DMS53 (cell line): ENCODE measurements around the gene IRF2.

Experiments
- DNase-seq: peaks from one replicate; lab custom pipeline; 2025; lab: John Stamatoyannopoulos, UW

Gene IRF2

DNA sequence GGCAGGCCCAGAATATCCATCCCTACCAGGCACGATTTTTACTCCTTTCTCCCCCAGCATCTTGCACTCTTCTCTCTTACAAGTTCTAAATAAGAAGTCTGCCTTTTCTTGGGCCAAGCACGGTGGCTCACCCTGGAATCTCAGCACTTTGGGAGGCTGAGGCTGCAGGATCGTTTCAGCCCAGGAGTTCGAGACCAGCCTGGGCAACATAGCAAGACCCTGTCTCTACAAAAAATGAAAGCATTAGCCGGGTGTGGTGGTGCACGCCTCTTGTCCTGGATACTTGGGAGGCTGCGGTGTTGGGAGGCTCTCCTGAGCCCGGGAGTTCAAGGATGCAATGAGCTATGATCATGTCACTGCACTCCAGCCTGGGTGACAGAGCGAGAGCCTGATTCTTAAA is 64.8 kb downstream of the IRF2 start:
- no peak for DNase-seq

DNA sequence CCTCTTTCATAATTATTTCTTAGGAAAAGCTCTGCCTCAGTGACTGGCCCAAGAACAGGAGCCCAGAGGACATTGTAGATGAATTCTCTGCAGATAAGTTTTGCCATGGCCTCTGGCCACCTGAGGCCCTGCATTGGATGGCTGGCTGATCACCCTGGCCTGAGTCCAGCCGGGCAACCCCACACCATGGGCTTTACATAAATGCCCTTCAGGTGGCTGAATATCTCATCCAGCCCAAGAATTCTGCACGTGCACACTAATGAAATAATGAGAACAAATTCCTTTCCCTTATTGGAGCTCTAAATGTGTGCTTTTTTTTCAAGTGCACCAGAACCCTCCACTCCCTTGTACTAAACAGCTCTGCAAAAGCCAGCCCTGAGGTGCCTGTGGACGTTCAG is 65.7 kb downstream of the IRF2 start:
- DNase-seq = no peak

DNA sequence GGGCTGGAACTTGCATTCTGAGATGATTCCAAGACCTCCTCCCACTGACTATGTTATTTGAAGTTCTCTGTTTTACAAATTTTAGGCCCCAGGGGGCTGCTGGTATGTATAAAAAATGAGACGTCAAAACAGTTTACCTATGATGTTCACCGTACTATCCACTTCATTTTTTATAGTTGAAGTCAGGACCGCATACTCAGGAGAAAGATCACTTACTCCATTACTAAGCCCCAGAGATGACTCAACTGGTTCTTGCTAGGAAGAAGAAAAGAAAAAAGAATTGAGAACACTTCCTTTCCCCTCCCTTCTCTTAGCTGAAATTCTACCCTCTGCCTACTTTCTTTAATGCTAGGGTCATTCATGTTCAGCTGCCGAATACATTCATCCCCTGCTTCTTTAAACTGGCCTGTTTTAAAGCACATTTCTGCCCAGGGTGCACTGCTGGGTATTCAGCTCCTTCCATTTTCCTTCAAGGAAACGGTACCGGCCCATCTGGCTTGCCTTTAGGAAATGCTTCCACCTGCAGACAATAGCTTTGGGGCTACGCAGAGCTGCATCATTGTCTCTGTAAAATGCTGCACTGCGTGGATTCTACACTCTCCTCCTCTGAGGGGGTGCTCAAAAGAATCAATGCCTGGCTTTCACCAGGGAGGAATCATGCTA is 66.2 kb downstream of the IRF2 start:
- DNase-seq = no peak

DNA sequence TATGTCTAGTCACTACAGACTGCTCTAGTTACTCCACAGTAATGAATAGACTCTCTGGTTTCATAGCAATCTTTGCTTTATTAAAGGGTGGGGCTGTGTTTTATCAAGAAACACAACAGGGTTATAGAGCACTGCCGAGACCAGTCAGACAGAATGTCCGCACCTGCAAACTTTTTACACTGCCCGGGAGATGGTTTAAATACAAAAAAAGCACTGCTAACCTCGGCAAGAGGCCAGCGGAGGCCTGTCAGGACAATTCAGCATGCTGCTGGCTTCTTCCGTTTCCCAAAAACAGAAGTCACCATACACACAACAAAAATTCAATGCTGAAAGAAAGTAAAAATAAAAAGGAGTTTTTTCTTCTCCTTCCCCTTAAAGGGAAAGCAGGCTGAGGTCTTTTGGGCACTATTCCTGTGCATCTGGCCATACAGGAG is 67.4 kb downstream of the IRF2 start:
- DNase-seq = no peak

DNA sequence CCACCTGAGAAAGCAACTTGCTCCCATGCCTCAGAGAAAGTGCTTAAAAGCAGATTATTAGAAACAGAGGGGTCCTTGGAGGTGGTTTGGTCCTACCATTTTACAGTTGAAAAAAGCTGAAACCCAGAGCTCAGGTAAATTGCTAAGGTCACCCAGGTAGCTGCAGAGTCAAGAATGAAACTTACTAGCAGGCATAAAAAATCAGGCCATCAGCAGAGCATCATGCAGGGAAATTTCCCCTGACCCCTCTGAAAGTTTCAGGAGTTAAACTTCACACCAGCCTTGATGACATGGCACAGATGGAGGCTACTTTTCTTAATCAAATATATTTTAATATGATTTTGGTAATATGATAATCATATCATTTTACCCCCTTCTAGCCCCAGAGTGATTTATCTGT is 70.3 kb downstream of the IRF2 start:
- DNase-seq = no peak

DNA sequence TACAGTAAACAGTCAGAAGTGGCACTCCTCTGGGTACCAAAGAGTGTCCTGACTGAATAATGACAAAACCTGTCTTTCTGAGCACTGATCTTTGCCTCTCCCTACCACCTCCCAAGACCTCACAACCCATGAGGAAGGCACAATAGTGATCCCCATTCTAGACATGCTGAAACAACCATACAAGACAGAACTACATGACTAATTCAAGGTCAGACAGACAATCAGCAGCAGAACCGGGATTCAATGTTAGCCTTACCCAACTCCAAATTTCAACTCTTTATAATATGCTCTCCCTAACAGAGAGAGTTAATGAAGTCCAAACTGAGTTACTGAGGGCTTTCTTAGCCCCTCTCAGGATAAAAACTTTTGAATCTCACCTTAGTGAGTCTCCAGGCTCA is 71.0 kb downstream of the IRF2 start:
- DNase-seq = no peak

DNA sequence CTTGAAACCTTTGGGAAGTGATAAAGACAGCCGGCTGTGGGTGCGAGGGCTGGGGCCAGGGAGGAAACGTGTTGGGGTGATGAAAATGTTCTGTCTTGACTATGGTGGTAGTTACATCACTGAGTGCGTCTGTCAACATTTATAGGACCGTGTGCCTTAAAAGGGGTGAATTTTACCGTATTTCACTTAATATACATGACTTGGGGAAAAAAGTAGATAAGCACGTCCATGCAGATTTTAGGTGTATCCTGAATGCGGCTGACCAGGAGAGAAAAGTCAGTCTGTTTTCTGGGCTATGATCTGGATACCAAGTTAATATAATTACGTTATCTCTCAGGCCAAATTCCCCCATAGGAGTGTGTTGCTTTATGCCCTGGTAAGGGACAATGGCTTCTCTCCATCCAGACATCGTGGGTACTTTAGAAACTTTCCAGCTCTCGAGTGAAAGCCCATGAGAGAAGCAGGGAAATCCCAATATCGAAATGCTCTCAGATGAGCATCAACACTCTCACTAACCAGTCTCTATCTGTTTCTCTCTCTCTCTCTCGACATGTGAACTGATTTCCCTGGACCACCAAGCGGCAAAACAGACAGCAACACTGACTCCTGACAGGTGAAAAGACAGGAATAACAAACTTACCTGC is 71.5 kb downstream of the IRF2 start:
- DNase-seq = no peak

DNA sequence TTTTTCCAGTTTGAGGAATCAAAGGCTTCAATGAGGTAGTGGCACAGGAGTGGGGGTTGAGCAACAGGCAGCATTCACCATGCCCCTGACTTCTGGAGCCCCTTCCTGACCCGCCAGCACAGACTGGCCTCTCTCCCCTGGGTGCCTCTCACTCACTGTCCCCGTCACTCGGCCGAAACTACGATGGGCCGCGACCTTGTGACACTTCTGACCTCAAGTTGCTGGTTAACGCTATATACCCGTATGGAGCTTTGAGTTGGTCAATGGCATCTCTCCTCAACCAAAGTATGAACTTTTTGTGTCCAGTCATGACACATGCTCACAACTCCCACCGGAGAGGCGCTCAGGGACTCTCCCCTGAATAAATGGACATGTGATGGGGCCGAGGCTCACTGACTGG is 72.1 kb downstream of the IRF2 start:
- no peak for DNase-seq

DNA sequence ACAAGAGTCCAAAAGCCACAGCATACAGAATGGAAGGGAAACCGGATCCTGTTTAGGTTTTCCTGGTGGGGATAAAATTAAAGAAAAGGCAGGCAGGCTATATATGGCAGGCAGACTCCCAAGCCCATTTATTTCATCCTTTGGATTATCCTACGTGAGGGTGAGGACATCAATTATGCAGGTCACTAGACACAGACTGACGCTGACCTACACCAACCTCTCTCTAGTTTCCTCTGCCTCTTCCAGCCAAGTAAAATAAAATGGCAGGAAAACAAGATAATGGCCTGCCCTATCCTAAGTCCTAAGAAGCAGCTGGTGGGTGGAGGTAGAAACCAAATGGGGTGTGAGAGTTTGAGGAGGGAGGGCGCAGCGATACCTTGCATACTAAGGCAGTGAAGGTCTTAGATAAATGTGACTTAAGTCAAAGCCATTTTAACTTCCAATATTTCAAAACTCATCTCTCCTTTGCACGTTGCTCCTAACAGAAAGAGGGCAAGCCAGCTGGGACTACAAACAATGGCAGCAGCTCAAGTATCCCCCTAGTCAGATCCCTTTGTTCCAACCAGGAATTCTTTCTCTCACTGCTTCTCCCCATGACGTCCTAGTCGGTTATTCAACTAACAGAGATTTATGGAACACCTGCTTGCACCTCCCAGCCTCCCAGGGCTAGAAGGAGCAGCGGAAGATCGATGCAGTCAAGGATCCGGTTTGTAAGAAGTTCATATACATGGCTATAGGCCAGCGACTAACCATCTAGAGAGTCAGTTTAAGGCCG is 72.8 kb downstream of the IRF2 start:
- no peak for DNase-seq

DNA sequence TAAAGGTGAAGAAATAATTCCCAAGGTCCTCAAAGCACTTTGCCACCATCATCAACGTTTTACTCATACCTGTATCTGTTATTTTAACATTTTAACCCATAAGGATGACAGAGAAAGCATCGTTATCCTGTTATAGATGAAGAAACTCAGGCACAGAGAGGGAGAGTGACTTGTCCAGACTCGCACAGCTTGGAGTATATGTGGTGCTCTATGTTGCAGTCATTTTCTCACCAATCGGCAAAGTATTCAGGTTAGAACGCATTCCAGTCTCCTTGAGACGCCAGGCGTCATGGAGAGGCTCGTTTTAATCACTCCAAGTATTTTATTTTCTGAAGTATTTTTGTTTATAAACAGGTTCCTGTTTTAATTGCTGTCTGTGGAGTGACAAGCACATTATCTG is 73.5 kb downstream of the IRF2 start:
- DNase-seq = no peak

DNA sequence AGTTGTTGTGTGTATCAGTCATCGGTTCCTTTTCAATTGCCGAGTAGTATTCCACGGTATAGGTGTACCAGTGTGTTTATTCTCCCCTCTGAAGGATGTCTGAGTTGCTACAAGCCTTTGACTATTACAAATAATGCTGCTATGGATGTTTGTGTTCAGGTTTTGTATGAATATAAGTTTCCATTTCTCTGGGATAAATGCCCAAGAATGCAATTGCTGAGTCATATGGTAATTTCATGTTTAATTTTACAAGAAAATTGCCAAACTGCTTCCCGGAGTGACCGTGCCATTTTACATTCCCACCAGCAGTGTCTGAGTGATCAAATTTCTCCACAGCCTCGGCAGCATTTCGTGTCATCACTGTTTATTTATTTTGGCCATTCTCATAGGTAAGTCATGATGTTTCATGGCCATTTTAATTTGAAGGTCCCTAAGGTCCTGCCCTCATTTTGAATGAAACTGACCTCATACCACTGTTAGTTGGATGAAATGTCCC is 73.9 kb downstream of the IRF2 start:
- DNase-seq = no peak

DNA sequence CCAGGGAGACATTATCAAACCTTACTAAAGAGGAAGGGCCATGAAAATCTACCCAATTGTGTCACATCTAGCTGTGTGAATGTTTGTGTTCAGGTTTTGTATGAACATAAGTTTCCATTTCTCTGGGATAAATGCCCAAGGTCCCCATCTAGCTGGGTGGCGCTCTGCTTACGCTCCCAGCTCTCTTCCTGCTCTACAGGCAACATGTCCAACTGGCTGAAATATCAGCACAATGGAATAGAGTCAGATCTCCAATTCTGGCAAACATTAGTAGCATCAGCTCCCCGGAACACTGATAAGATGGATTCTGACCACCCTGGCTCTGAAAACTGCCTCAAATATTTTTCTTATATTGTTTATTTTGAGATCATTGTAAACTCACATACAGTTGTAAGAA is 74.8 kb downstream of the IRF2 start:
- DNase-seq = no peak

DNA sequence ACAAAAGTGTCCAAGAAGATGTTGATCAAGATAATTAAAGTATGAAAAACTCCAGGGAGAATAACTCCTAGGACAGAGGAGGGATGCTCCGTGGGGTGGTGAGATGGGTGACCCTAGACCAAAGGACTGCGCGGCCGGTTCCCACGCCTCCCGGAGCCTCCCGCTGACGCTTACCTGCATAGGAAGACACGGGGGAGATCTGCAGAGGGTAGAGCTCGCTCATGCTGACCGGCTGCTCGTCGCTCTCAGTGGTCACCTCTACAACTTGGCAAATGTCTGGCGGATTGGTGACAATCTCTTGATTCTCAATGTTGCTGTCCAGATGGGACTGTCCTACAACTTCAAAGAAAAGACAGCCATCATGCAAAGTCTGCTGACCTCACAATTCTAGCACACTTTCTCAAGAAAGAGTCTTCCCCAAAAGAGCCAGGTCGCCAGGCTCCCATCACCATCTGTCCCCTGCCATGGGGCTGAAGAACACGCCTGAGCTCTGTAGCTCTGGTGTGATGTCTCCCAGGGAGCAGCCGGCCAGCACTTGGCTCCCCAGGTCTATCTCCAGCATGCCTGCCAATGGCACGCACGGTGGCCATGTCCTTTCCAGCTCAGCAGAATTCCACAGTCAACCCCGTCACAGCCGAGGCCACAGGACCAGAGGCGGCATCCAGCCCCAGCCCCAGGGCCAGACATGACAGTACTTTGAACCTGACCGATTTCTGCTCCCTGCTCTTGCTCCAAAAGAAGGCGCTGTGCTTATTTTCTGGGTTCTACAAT is 75.4 kb downstream of the IRF2 start:
- no peak for DNase-seq

DNA sequence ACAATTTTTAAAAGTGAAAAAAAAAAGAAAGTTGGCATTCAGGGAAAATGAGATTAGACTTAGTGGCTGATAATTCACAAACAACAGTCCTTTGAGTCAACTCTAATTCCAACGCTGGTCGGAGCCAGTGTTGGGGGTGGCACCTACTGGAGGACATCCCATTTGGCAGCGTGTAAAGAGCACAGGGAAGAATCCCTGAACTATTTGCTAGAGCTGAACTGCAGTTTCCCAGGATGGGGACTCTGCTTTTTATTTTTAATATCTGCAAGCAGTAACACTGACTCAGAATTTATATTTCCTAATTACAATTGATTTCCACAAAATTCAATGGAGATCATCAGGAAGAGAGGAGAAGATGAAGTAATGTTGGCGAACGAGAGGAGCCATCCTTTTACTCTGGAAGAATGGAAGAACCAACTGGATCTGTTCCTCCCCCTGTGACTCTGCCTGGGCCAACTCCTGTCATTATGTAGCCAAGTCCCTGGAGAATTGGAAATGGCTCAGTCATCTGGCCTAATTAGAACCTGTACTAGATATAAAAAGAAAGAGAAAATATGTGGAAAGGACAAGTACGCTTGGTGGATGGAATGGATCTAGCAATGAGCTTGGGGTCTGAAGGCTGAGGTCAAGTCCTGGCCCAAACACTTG is 76.7 kb downstream of the IRF2 start:
- no peak for DNase-seq

DNA sequence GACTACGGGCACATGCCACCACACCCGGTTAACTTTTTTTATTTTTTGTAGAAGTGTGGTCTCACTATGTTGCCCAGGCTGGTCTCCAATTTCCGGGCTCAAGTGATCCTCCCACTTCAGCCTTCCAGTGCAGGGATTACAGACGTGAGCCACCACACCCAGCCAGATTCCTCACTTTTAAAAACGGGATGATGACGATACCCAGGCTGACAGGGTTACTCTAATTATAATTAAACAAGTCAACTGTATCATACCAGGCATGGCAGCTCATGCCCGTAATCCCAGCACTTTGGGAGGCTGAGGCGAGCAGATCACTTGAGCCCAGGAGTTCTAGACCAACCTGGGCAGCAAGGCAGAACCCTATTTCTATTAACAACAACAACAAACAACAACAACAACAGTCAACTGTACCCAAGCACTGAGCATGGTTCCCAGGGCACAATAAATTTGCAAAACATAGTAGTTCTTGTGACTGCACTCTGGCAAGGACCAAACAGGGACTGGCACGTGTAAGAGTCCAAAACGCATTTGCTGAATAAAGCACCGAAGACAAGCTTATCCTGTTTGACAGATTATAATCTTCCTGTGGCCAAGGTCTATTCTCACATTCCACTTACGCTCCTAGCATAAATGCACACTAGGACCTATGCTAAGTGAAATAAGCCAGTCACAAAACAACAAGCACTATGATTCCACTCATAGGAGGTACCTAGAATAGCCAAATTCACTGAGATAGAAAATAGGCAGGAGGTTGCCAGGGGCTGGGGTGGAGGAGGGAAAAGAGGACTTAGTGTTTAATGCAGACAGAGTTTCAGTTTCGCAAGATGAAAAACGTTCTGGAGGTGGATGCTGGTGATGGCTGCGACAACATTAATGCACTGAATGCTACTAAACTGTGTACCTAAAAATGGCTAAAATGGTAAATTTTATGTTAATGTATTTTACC is 77.5 kb downstream of the IRF2 start:
- no peak for DNase-seq

DNA sequence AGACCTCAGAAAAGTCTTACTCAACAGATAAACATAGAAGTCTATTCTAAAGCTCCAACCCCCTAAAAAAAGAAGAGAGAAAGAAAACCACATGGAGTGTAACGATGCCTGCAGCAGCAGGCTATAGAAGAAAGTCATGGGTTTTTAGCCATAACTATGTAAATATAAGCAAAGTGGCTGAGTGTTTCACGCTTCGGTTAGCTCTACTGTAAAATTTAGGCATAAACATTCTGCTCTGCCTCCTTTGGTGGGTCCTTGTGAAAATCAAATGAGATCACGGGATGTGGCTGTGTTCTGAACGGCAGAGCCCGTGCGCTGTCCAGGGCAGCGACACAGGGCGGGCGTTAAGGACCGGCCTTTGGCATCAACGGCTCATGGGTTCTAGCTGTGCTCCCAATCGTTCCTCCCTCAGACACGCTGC is 78.4 kb downstream of the IRF2 start:
- DNase-seq = no peak

DNA sequence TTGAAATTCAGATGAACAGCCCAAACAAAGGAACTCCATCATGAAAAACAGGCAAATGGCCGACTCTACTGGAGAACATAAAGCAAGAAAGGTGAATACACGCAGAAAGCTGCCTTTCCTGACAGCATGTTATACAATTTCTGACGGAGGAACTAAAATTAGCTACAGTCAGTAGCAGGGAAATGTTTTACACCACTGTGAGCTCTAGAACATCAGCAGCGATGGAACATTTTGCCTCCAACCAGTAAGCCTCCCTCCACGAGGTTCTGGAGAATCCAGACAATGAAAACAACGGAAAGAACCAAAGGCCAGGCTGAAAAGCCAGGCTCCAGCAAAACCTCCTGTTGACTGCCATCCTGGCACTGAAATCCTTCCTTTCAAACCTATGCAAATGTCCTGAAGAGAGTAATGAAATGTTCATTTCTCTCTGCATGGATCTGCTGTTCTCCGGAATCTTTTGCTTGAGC is 78.9 kb downstream of the IRF2 start:
- DNase-seq = no peak

DNA sequence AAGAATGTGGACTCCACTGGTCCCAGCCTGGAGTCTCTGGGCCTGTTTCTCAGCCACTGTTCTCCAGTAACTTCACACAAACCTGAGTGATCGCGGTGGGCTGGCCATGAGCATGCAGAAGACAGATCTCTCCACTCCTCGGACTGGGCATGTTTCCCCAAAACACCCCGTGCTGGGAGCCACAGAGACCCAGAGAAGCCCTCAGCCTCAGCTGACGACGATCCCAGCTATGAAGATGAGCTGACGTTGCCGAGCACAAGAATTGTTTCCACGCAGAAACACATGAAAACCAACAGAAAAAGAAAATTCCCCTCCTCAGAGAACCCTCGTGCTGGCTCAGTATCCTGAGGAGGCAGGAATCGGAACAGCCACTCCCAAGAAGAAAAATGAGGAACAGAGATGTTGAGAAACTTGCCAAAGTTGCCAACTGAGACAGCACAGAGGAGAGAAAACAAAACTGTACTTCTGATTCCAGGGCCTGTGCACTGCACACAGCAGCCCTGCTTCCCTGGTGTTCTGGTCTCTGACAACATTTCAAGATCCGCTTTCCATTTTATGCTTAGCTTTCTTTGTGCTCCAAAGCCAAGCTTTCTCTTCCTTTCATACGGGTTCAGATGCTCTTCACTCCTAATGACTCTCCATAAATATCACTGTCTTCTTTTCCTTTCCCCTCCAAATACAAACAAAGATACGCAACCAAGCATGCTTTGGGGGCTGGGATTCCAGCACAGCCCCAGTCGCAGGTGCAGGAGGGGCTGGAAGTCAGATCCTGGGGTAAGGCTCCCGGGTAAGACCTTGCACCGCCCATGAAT is 81.4 kb downstream of the IRF2 start:
- DNase-seq = no peak

DNA sequence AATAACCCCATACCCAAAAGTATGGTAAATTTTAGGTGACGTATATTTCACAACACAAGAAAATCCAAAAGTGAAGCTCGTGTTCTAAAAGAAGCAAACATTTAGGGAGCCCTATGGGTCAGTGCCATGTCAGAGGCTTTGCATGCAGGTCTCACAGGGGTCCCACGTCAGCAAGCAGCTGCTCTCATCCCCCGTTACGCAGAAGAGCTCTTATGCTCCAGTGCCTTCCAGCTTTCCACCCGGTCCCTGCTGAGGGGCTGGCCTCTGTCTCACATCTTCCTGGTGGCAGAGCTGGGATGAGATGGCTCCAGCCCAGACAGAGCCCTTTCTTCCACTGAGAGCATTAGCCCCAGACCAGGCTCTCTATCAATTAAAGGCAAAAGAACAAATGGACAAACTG is 82.0 kb downstream of the IRF2 start:
- DNase-seq = no peak
